BLaER1 (cell line): ENCODE data around the gene PRDM11.
"Not testable (repeated sequence)": the region's sequence is repeated elsewhere in the genome, so short reads cannot be mapped to it uniquely, and the experiment has no call there.

Source experiments
- H3K27ac ChIP-seq: shearing (Covaris generic); formaldehyde crosslinking; 2 replicates; pipeline ENCODE4 v1.8.1; 2022
- H3K27me3 ChIP-seq: shearing (Covaris generic); formaldehyde crosslinking; 2 replicates; pipeline ENCODE4 v1.8.1; 2022
- H3K36me3 ChIP-seq: shearing (Covaris generic); formaldehyde crosslinking; 2 replicates; pipeline ENCODE4 v1.8.1; 2022
- H3K4me1 ChIP-seq: shearing (Covaris generic); formaldehyde crosslinking; 2 replicates; pipeline ENCODE4 v1.8.1; 2022
- H3K4me2 ChIP-seq: shearing (Covaris generic); formaldehyde crosslinking; 2 replicates; pipeline ENCODE4 v1.8.1; 2022
- H3K4me3 ChIP-seq: shearing (Covaris generic); formaldehyde crosslinking; 2 replicates; pipeline ENCODE4 v1.8.1; 2022
- H3K9ac ChIP-seq: shearing (Covaris generic); formaldehyde crosslinking; 2 replicates; pipeline ENCODE4 v1.8.1; 2022
- H3K9me3 ChIP-seq: shearing (Covaris generic); formaldehyde crosslinking; 2 replicates; pipeline ENCODE4 v1.8.1; 2022
- H4K20me1 ChIP-seq: shearing (Covaris generic); formaldehyde crosslinking; 2 replicates; pipeline ENCODE4 v1.8.1; 2022
- Cebpa-rat ChIP-seq: shearing (Covaris generic); IDR thresholded peaks from 2 replicates; pipeline ENCODE4 v1.8.1; 2022

PRDM11 gene

GRCh38 chr11:45248501-45249011 is 102.1 kb downstream of the PRDM11 start:
- no peak overlapping the region for H3K4me2 ChIP-seq
- H3K27ac ChIP-seq = no peak overlapping the region
- H3K4me1 ChIP-seq = peaks cover 7% of the 10 kb centered on the region; the same call in 1 of the 2 replicates
- H3K9me3 ChIP-seq = no peaks in the 10 kb centered on the region
- H3K27me3 ChIP-seq = no peaks in the 10 kb centered on the region
- H3K9ac ChIP-seq = no peak overlapping the region
- H3K36me3 ChIP-seq = no peaks in the 10 kb centered on the region
- no peaks in the 10 kb centered on the region for H4K20me1 ChIP-seq
- no peak overlapping the region for H3K4me3 ChIP-seq
- TF ChIP-seq Cebpa-rat = no peak

- H3K27ac ChIP-seq, H3K36me3 ChIP-seq, H3K4me3 ChIP-seq, H3K4me1 ChIP-seq, H3K27me3 ChIP-seq, H4K20me1 ChIP-seq, H3K9me3 ChIP-seq, H3K9ac ChIP-seq, H3K4me2 ChIP-seq: not testable (repeated sequence)
Observed at GRCh38 chr11:45249372-45249771, 102.9 kb downstream of the PRDM11 start.

GRCh38 chr11:45250035-45250718 is 103.7 kb downstream of the PRDM11 start:
- H3K27me3 ChIP-seq = no peaks in the 10 kb centered on the region
- no peak overlapping the region for H3K27ac ChIP-seq
- TF ChIP-seq Cebpa-rat = no peak
- no peaks in the 10 kb centered on the region for H3K36me3 ChIP-seq
- no peaks in the 10 kb centered on the region for H4K20me1 ChIP-seq
- H3K4me1 ChIP-seq = peaks cover 7% of the 10 kb centered on the region; the same call in 1 of the 2 replicates
- H3K9ac ChIP-seq = no peak overlapping the region
- 0 out of 2 replicates have a peak overlapping the region, but pooled peaks have one; percentile 24 for H3K4me2 ChIP-seq
- no peak overlapping the region for H3K4me3 ChIP-seq
- no peaks in the 10 kb centered on the region for H3K9me3 ChIP-seq

GRCh38 chr11:45252134-45252856 is 105.9 kb downstream of the PRDM11 start:
- H3K4me2 ChIP-seq = no peak overlapping the region
- TF ChIP-seq Cebpa-rat = no peak
- no peak overlapping the region for H3K4me3 ChIP-seq
- H3K27ac ChIP-seq = no peak overlapping the region
- H4K20me1 ChIP-seq = no peaks in the 10 kb centered on the region
- peaks cover 7% of the 10 kb centered on the region; the same call in 1 of the 2 replicates for H3K4me1 ChIP-seq
- no peaks in the 10 kb centered on the region for H3K27me3 ChIP-seq
- H3K9ac ChIP-seq = no peak overlapping the region
- no peaks in the 10 kb centered on the region for H3K36me3 ChIP-seq
- H3K9me3 ChIP-seq = no peaks in the 10 kb centered on the region

- Histone ChIP-seq H3K9ac (no peak overlapping the region), H3K27ac (no peak overlapping the region), H3K4me3 (no peak overlapping the region), H3K4me1 (peaks cover 12% of the 10 kb centered on the region), H3K4me2 (no peak overlapping the region), H4K20me1 (no peaks in the 10 kb centered on the region), H3K36me3 (no peaks in the 10 kb centered on the region), H3K9me3 (no peaks in the 10 kb centered on the region), H3K27me3 (no peaks in the 10 kb centered on the region)
- TF ChIP-seq Cebpa-rat = no peak
Observed at GRCh38 chr11:45252877-45253276, 106.4 kb downstream of the PRDM11 start.

GRCh38 chr11:45253640-45254039 is 107.2 kb downstream of the PRDM11 start:
- H3K27me3 ChIP-seq = no peaks in the 10 kb centered on the region
- no peak overlapping the region for H3K4me2 ChIP-seq
- H3K9me3 ChIP-seq = no peaks in the 10 kb centered on the region
- H3K4me3 ChIP-seq = no peak overlapping the region
- H3K36me3 ChIP-seq = no peaks in the 10 kb centered on the region
- TF ChIP-seq Cebpa-rat = no peak
- H3K27ac ChIP-seq = no peak overlapping the region
- H3K4me1 ChIP-seq = peaks cover 12% of the 10 kb centered on the region
- H3K9ac ChIP-seq = no peak overlapping the region
- H4K20me1 ChIP-seq = no peaks in the 10 kb centered on the region

GRCh38 chr11:45254070-45254469 is 107.6 kb downstream of the PRDM11 start:
- no peak for TF ChIP-seq Cebpa-rat
- H4K20me1 ChIP-seq = no peaks in the 10 kb centered on the region
- H3K4me1 ChIP-seq = peaks cover 12% of the 10 kb centered on the region
- no peak overlapping the region for H3K4me2 ChIP-seq
- H3K27ac ChIP-seq = no peak overlapping the region
- H3K9me3 ChIP-seq = no peaks in the 10 kb centered on the region
- no peak overlapping the region for H3K9ac ChIP-seq
- H3K4me3 ChIP-seq = no peak overlapping the region
- no peaks in the 10 kb centered on the region for H3K36me3 ChIP-seq
- no peaks in the 10 kb centered on the region for H3K27me3 ChIP-seq

- Histone ChIP-seq H3K4me1 (peaks cover 9% of the 10 kb centered on the region), H4K20me1 (no peaks in the 10 kb centered on the region), H3K36me3 (no peaks in the 10 kb centered on the region), H3K27ac (no peak overlapping the region), H3K9ac (no peak overlapping the region), H3K4me3 (no peak overlapping the region), H3K4me2 (no peak overlapping the region), H3K27me3 (no peaks in the 10 kb centered on the region), H3K9me3 (no peaks in the 10 kb centered on the region)
- no peak for TF ChIP-seq Cebpa-rat
Observed at GRCh38 chr11:45258982-45259530, 112.6 kb downstream of the PRDM11 start.

- no peaks in the 10 kb centered on the region for H4K20me1 ChIP-seq
- H3K4me2 ChIP-seq = no peak overlapping the region
- H3K27me3 ChIP-seq = no peaks in the 10 kb centered on the region
- 0 out of 2 replicates have a peak, but pooled peaks cover 5% of the 10 kb centered on the region for H3K9me3 ChIP-seq
- no peak for TF ChIP-seq Cebpa-rat
- no peak overlapping the region for H3K27ac ChIP-seq
- H3K9ac ChIP-seq = no peak overlapping the region
- no peak overlapping the region for H3K4me3 ChIP-seq
- no peaks in the 10 kb centered on the region for H3K36me3 ChIP-seq
- H3K4me1 ChIP-seq = peaks cover 13% of the 10 kb centered on the region
Observed at GRCh38 chr11:45259592-45259991, 113.2 kb downstream of the PRDM11 start.

- Histone ChIP-seq H3K9me3 (0 out of 2 replicates have a peak, but pooled peaks cover 5% of the 10 kb centered on the region), H3K4me3 (no peak overlapping the region), H3K4me1 (peaks cover 13% of the 10 kb centered on the region), H4K20me1 (no peaks in the 10 kb centered on the region), H3K36me3 (no peaks in the 10 kb centered on the region), H3K27ac (no peak overlapping the region), H3K4me2 (no peak overlapping the region), H3K27me3 (no peaks in the 10 kb centered on the region), H3K9ac (no peak overlapping the region)
- TF ChIP-seq Cebpa-rat = no peak
Observed at GRCh38 chr11:45260071-45260470, 113.6 kb downstream of the PRDM11 start.
